IPS-20b (cell line): ENCODE measurements around the gene ZG16.
"Not testable (repeated sequence)": the region's sequence is repeated elsewhere in the genome, so short reads cannot be mapped to it uniquely, and the experiment has no call there.

ENCODE experiments used
- H3K27ac ChIP-seq: one replicate; pipeline ENCODE4 v1.5.1; 2013; ENCODE audit warnings: low read length
- H3K27me3 ChIP-seq: 2 replicates; pipeline ENCODE4 v1.6.1; 2013; ENCODE audit warnings: mild to moderate bottlenecking, low read length, inconsistent platforms; ENCODE audit not compliant: insufficient read depth
- H3K36me3 ChIP-seq: 2 replicates; pipeline ENCODE4 v1.6.1; 2013; ENCODE audit warnings: low read depth, mild to moderate bottlenecking, inconsistent platforms, low read length, moderate library complexity; ENCODE audit not compliant: insufficient read depth
- H3K4me1 ChIP-seq: 2 replicates; pipeline ENCODE4 v1.6.1; 2013; ENCODE audit warnings: mild to moderate bottlenecking, control low read depth, inconsistent platforms, low read length, moderate library complexity; ENCODE audit not compliant: insufficient read depth
- H3K4me3 ChIP-seq: 2 replicates; pipeline ENCODE4 v1.5.1; 2013; ENCODE audit warnings: mild to moderate bottlenecking, low read length, inconsistent platforms
- H3K9ac ChIP-seq: 2 replicates; pipeline ENCODE4 v1.6.1; 2013; ENCODE audit warnings: low read depth, mild to moderate bottlenecking, inconsistent platforms, low read length, moderate library complexity
- H3K9me3 ChIP-seq: 2 replicates; pipeline ENCODE4 v1.6.1; 2013; ENCODE audit warnings: mild to moderate bottlenecking, low read depth, low read length, inconsistent platforms; ENCODE audit not compliant: insufficient read depth

ZG16 gene

GRCh38 chr16:29772330-29772729 is 5.7 kb upstream of the ZG16 start:
- not testable (repeated sequence) for H3K4me1 ChIP-seq

DNA sequence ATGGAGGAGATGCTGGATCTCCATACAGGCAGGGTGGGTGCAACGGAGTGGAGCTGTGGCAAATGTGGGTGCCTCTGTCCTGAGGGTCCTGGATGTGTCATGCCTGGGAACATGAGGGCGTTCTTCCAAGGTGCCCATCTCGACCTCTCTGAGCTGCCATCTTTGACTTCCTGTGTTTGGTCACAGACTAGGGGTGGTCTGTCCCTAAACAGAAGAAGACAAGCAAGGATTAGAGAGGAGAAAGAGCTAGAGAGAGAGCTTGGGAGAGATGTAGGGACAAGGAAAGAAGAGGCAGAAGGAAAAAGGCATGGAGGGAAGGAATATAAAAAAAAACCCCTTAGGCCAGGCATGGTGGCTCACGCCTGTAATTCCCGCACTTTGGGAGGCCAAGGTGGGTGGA is 3.3 kb upstream of the ZG16 start:
- H3K4me1 ChIP-seq, result 0 out of 2 replicates have a peak, but pooled peaks cover 5% of the 10 kb centered on the region

More at GRCh38 chr16:29772330-29772729, 5.7 kb upstream of the ZG16 start:
- H3K27ac ChIP-seq, H3K36me3 ChIP-seq, H3K4me3 ChIP-seq, H3K9ac ChIP-seq, H3K27me3 ChIP-seq, H3K9me3 ChIP-seq: not testable (repeated sequence)

DNA sequence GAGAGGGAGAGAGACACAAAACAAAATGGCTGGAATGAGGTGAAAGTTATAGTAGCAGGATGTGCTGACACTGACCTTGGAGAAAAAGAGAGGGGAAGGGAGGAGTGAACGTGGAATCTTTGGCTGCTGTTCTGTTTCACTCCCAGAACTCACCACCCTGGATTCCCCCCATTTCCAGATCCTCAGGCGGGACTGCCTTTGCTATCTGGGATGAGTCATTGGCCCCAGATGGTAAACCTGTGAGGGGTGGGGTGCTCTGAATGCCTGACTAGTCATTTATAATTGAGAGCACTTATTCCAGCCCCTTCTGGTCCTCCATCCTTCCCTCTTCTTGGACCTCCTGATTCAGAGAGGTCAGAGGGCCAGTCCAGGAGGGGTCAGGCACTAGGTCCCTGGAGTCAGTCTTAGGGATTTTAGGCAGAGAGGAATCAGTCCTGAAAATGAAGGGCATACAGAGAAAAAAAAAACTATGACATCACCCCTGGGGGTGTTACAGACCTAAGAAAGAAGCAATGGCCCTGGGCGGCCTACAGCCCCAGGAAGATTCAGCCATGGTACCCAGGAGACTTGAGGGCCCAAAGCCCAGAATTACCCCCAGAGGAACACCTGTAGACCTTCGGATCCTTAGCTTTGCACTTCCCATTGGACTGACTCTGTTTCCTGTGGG is 2.2 kb upstream of the ZG16 start:
- H3K27me3 ChIP-seq, result peaks cover 22% of the 10 kb centered on the region
- 0 out of 2 replicates have a peak, but pooled peaks cover 5% of the 10 kb centered on the region for H3K4me1 ChIP-seq

More for the DNA sequence above, 3.3 kb upstream of the ZG16 start:
- Histone ChIP-seq H3K4me3 (no peak overlapping the region), H3K27ac (no peak overlapping the region), H3K36me3 (no peaks in the 10 kb centered on the region), H3K9ac (no peak overlapping the region), H3K9me3 (no peaks in the 10 kb centered on the region), H3K27me3 (peaks cover 14% of the 10 kb centered on the region)

DNA sequence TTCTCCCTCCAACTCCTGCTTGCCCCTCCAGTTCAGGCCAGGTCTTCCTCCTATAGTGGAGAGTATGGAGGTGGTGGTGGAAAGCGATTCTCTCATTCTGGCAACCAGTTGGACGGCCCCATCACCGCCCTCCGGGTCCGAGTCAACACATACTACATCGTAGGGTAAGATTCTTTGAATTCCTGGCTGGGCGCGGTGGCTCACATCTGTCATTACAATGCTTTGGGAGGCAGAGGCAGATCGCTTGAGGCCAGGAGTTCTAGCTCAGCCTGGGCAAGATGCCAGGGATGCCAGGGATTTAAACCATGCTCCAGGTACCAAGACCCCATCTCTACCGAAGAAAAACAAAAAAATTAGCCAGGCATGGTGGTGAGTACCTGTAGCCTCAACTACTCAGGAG is 1.4 kb downstream of the ZG16 start:
- Histone ChIP-seq H3K4me3 (no peak overlapping the region), H3K9ac (no peak overlapping the region), H3K27ac (no peak overlapping the region), H3K27me3 (peaks cover 32% of the 10 kb centered on the region), H3K4me1 (0 out of 2 replicates have a peak, but pooled peaks cover 5% of the 10 kb centered on the region), H3K36me3 (no peaks in the 10 kb centered on the region), H3K9me3 (no peaks in the 10 kb centered on the region)

More for the DNA sequence above, 2.2 kb upstream of the ZG16 start:
- H3K9me3 ChIP-seq, result no peaks in the 10 kb centered on the region
- no peak overlapping the region for H3K9ac ChIP-seq
- H3K27ac ChIP-seq, result no peak overlapping the region
- H3K4me3 ChIP-seq, result no peak overlapping the region
- no peaks in the 10 kb centered on the region for H3K36me3 ChIP-seq

DNA sequence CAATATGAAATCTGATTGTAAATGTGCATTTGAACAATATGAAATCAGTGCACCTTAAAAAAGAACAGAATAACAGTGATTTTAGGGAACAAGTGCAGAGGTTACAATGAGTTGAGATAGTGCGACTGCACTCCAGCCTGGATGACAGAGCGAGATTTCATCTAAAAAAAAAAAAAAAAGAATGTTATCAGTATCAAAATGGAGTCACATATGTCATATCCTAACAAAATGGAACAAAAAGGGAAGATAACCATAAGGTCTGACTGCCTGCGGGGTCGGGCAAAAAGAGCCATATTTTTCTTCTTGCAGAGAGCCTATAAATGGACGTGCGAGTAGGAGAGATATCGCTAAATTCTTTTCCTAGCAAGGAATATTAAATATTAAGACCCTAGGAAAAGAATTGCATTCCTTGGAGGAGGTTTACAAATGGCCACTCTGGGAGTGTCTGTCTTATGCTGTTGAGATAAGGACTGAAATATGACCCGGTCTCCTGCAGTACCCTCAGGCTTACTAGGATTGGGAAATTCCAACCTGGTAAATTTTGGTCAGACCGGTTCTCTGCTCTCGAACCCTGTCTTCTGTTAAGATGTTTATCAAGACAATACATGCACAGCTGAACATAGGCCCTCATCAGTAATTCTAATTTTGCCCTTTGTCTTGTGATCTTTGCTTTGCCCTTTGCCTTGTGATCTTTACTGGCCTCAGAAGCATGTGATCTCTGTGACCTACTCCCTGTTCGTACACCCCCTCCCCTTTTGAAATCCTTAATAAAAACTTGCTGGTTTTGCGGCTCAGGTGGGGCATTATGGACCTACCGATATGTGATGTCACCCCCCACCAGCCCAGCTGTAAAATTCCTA is 5.3 kb downstream of the ZG16 start:
- not testable (repeated sequence) for H3K4me1 ChIP-seq, H3K9ac ChIP-seq, H3K27ac ChIP-seq, H3K4me3 ChIP-seq, H3K9me3 ChIP-seq, H3K36me3 ChIP-seq
- peaks cover 40% of the 10 kb centered on the region for H3K27me3 ChIP-seq

DNA sequence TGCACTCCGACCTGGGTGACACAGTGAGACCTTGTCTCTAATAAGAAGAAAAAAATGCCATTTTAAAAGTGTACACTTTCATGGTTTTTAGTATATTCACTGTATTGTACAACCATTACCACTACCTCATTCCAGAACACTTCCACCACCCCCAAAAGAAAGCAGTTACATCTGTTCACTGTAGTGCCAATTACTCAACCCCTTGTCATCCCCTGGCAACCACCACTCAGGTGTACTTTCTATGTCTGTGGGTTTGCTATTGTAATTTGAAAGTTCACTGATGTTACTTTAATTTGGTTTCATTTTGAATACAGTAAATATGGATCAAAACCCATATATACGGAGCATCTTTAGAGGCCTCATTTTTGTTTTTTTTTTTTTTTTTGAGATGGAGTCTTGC is 6.1 kb downstream of the ZG16 start:
- peaks cover 32% of the 10 kb centered on the region for H3K27me3 ChIP-seq
- H3K4me1 ChIP-seq, result no peaks in the 10 kb centered on the region
- no peaks in the 10 kb centered on the region for H3K9me3 ChIP-seq
- H3K36me3 ChIP-seq, result no peaks in the 10 kb centered on the region
- H3K9ac ChIP-seq, result no peak overlapping the region
- H3K4me3 ChIP-seq, result no peak overlapping the region
- H3K27ac ChIP-seq, result no peak overlapping the region

DNA sequence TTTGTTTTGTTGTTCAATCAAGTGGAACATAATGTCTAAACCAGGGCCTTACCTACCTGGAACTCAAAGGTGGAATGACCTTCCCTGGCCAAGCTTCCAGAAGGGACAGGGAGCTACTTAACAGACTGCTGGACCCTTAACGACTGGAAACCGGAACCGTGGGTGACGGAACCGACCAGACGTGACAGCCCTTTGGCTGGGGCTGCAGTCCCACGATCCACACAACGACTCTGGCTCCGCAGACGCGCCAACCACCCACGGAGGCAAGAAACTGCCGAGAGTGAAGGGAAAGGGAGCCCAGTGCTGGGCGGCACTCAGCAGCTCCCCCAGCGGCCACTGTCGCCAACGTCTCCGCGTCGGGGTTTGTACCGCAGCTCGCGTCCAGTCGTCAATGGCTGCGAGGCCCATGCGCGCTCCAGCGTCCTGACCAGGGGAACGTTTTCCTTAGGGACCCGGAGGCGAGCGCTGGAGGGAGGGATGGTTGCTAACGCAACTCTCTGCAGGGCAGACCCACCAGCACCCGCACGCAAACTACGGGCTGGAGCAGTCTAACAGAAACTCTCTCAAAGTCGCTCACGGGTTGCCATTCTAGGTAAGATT is 6.9 kb downstream of the ZG16 start:
- Histone ChIP-seq H3K27me3 (peaks cover 25% of the 10 kb centered on the region), H3K4me3 (peak overlapping the region; percentile 48; the same call in 1 of the 2 replicates), H3K4me1 (0 out of 2 replicates have a peak, but pooled peaks cover 1% of the 10 kb centered on the region), H3K9me3 (no peaks in the 10 kb centered on the region), H3K9ac (no peak overlapping the region), H3K27ac (no peak overlapping the region), H3K36me3 (no peaks in the 10 kb centered on the region)

DNA sequence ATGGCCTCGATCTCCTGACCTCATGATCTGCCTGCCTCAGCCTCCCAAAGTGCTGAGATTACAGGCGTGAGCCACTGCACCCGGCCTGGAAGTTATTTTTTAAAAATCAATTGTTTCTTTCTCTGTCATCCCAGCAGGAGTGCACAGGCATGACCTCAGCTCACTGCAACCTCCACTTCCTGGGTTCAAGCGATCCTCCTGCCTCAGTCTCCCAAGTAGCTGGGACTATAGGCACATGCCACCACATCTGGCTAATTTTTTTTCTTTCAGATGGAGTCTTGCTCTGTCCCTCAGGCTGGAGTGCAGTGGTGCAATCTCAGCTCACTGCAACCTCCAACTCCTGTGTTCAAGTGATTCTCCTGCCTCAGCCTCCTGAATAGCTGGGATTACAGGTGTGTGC is 9.1 kb downstream of the ZG16 start:
- H3K9ac ChIP-seq, H3K4me1 ChIP-seq, H3K36me3 ChIP-seq, H3K9me3 ChIP-seq, H3K27ac ChIP-seq, H3K4me3 ChIP-seq, H3K27me3 ChIP-seq: not testable (repeated sequence)

DNA sequence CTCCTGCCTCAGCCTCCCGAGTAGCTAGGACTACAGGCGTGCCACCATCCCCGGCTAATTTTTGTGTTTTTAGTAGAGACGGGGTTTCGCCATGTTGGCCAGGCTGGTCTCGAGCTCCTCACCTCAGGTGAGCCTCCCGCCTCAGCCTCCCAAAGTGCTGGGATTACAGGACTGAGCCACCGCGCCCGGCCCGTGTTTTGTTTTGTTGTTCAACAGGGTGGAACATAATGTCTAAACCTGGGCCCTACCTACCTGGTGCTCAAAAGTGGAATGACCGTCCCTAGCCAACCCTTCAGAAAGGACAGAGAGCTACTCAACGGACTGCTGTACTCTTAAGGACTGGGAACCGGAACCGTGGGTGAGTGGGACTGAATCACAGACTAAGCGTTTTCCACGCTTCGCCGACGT is 11.7 kb downstream of the ZG16 start:
- H3K27ac ChIP-seq, result peak overlapping the region; percentile 88
- no peaks in the 10 kb centered on the region for H3K9me3 ChIP-seq
- H3K4me1 ChIP-seq, result peaks cover 11% of the 10 kb centered on the region
- H3K4me3 ChIP-seq, result peak overlapping the region; percentile 82
- peaks cover 6% of the 10 kb centered on the region; the same call in 1 of the 2 replicates for H3K27me3 ChIP-seq
- H3K9ac ChIP-seq, result peak overlapping the region; percentile 86; the same call in 1 of the 2 replicates
- peaks cover 13% of the 10 kb centered on the region for H3K36me3 ChIP-seq

DNA sequence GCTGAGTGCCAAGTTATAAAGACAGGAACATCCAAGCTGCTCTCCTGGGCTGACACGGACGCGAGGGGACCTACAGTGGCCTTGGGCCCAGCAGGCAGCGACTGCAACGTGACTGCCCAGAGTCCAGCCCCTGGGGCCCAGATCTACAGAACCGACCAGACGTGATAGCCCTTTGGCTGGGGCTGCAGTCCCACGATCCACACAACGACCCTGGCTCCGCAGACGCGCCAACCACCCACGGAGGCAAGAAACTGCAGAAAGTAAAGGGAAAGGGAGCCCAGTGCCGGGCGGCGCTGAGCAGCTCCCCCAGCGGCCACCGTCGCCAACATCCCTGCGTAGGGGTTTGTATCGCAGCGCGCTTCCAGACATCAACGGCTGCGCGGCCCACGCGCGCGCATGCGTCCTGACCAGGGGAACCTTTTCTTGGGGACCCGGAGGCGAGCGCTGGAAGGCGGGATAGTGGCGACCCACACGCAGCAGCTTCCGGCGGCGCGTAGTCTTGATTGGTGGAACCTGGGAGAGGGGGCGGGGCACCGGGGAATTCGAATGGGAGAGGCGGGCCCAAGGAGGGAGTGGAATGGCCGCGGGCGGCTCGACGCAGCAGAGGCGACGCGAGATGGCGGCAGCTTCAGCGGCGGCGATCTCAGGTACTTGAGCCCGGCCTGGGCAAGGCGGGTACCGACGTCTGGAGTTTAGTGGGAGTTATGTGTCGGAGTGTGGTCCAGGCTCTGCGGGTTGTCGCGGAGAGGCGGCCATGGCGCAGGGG is 12.3 kb downstream of the ZG16 start, which contains the start of gene KIF22:
KIF22 (plus strand) TSS at position 569 of the 766 bp plus-strand sequence; CDS start at position 578, 9 bp downstream.
- Histone ChIP-seq H3K4me1 (peaks cover 11% of the 10 kb centered on the region), H3K27ac (peak within 1 kb of the TSS; percentile 88), H3K36me3 (peaks cover 19% of the 10 kb centered on the region), H3K4me3 (peak within 1 kb of the TSS; percentile 82), H3K9me3 (no peaks in the 10 kb centered on the region), H3K27me3 (peaks cover 4% of the 10 kb centered on the region; the same call in 1 of the 2 replicates), H3K9ac (peak within 1 kb of the TSS; percentile 99)
